Lower lobe of right lung (tissue), 2 donors: Measurements from ENCODE around the gene CNNM4. TPM values are rescaled to one million over a fixed set of nuclear protein-coding genes. Genes with fewer than 3 reads are reported as not detected.

Source experiments
- ATAC-seq, 2 donors: fragments of 200-7000 bp; cut with Tn5 transposase; one replicate each; pipeline ENCODE4 v1.9.1; 2020 to 2022; ENCODE audit warnings: mild to moderate bottlenecking in 2 of 2, moderate library complexity in 2 of 2
- DNase-seq: peaks from one replicate; pipeline ENCODE4 v3.0.0-alpha.2; 2020
- H3K27ac ChIP-seq: fragments of 200-600 bp; one replicate; pipeline ENCODE4 v1.8.0; 2022
- H3K27me3 ChIP-seq: fragments of 200-600 bp; one replicate; pipeline ENCODE4 v1.8.0; 2022; ENCODE audit warnings: low read depth
- H3K36me3 ChIP-seq: fragments of 200-600 bp; one replicate; pipeline ENCODE4 v1.8.0; 2022; ENCODE audit warnings: mild to moderate bottlenecking
- H3K4me1 ChIP-seq: fragments of 200-600 bp; one replicate; pipeline ENCODE4 v1.8.0; 2022
- H3K4me3 ChIP-seq: fragments of 200-600 bp; one replicate; pipeline ENCODE4 v1.8.0; 2022; ENCODE audit warnings: mild to moderate bottlenecking
- H3K9me3 ChIP-seq: fragments of 200-600 bp; one replicate; pipeline ENCODE4 v1.8.0; 2022
- CTCF ChIP-seq: fragments of 200-600 bp; IDR thresholded peaks from one replicate; pipeline ENCODE4 v1.8.0; 2022; ENCODE audit warnings: antibody characterized with exemption, mild to moderate bottlenecking
- intact Hi-C: fragments of 100-400 bp; cut with DNase I; formaldehyde crosslinking; loops from one replicate; pipeline ENCODE4 v1.11.0; 2022
- total RNA-seq: library from RNA; stranded (reverse); fragmentation: NEBNext Ultra II Directional; extraction: Animal tissue kit (Norgen Biotek cat#: 25700); gene quantifications from one replicate; pipeline ENCODE4 v1.2.1, GENCODE V29; 2021
- donor health status: DM: no; HTN: yes; CAD: no; lungs with severe emphysema.

The CNNM4 gene
- total RNA-seq, 1 donor from 2014 or later, result 15.7 TPM

GRCh38 chr2:96737251-96737650 is 23.5 kb upstream of the CNNM4 start:
- no peak overlapping the region for H3K4me3 ChIP-seq
- no peak for TF ChIP-seq CTCF
- no peak for DNase-seq
- H3K36me3 ChIP-seq, result peaks cover 49% of the 10 kb centered on the region
- intact Hi-C loops, result no loop called here
- no peak overlapping the region for H3K27ac ChIP-seq
- no peaks in the 10 kb centered on the region for H3K9me3 ChIP-seq
- no peak for ATAC-seq
- peaks cover 44% of the 10 kb centered on the region for H3K4me1 ChIP-seq
- no peaks in the 10 kb centered on the region for H3K27me3 ChIP-seq

- Histone ChIP-seq H3K9me3 (no peaks in the 10 kb centered on the region), H3K4me3 (no peak overlapping the region), H3K27me3 (no peaks in the 10 kb centered on the region), H3K27ac (no peak overlapping the region), H3K4me1 (peaks cover 44% of the 10 kb centered on the region), H3K36me3 (peaks cover 43% of the 10 kb centered on the region)
- DNase-seq, result no peak
- TF ChIP-seq CTCF, result no peak
- intact Hi-C loops, result no loop called here
- ATAC-seq, result no peak
Observed at GRCh38 chr2:96737831-96738230, 22.9 kb upstream of the CNNM4 start.

- Histone ChIP-seq H3K27ac (peak overlapping the region; percentile 78), H3K4me1 (peaks cover 44% of the 10 kb centered on the region), H3K36me3 (peaks cover 30% of the 10 kb centered on the region), H3K4me3 (peak overlapping the region; percentile 92), H3K27me3 (no peaks in the 10 kb centered on the region), H3K9me3 (no peaks in the 10 kb centered on the region)
- ATAC-seq, result no peak
- intact Hi-C loops, result no loop called here
- DNase-seq, result no peak
- TF ChIP-seq CTCF, result no peak
Observed at GRCh38 chr2:96739076-96739632, 21.5 kb upstream of the CNNM4 start.

GRCh38 chr2:96739633-96740428 is 20.9 kb upstream of the CNNM4 start, which contains the start of gene LMAN2L:
Gene LMAN2L (minus strand): TSS chr2:96740064. CDS start chr2:96740040, 24 bp downstream.
- Histone ChIP-seq H3K36me3 (peaks cover 26% of the 10 kb centered on the region), H3K4me3 (peak within 1 kb of the TSS; percentile 92), H3K27ac (peak within 1 kb of the TSS; percentile 78), H3K9me3 (no peaks in the 10 kb centered on the region), H3K27me3 (no peaks in the 10 kb centered on the region), H3K4me1 (peaks cover 39% of the 10 kb centered on the region)
- peak; percentile 100 for ATAC-seq
- no peak for TF ChIP-seq CTCF
- peak; percentile 98 for DNase-seq
- intact Hi-C loops, result no loop called here

- Histone ChIP-seq H3K9me3 (no peaks in the 10 kb centered on the region), H3K27me3 (no peaks in the 10 kb centered on the region), H3K4me1 (no peaks in the 10 kb centered on the region), H3K27ac (no peak overlapping the region), H3K36me3 (no peaks in the 10 kb centered on the region), H3K4me3 (no peak overlapping the region)
- intact Hi-C loops, result no loop called here
- DNase-seq, result no peak
- no peak for TF ChIP-seq CTCF
- no peak for ATAC-seq
Observed at GRCh38 chr2:96747061-96747617, 13.6 kb upstream of the CNNM4 start.
